Stimulated activated CD8-positive, alpha-beta memory T cell treated with anti-CD3 and anti-CD28 coated beads, Interleukin-4, amount 100 ng/mL, for 4 hours (primary cell): Measurements from ENCODE around the gene ERVFRD-1.

Source experiments
- DNase-seq, 2 donors: peaks; one replicate each; pipeline ENCODE4 v3.0.0-alpha.2; 2020; ENCODE audit warnings: low read depth in 2 of 2, low spot score in 1 of 2

ERVFRD-1 gene

GRCh38 chr6:11055127-11055627 is 56.3 kb downstream of the ERVFRD-1 start:
- DNase-seq, result no peak

- no peak for DNase-seq
Measured at GRCh38 chr6:11054722-11055121, 56.8 kb downstream of the ERVFRD-1 start.

- no peak for DNase-seq
Measured at GRCh38 chr6:11053307-11053706, 58.2 kb downstream of the ERVFRD-1 start.
